MG63 (cell line): Measurements from ENCODE around the gene ADAT2. TPM values are rescaled to one million over a fixed set of nuclear protein-coding genes. Genes with fewer than 3 reads are reported as not detected.
"Not testable (repeated sequence)": the region's sequence is repeated elsewhere in the genome, so short reads cannot be mapped to it uniquely, and the experiment has no call there.

Source experiments
- DNase-seq: peaks from one replicate; pipeline ENCODE4 v3.0.0-alpha.2; 2020
- H3K27me3 ChIP-seq: fragments of 250-450 bp; sonication (Bioruptor Pico); 2 replicates; pipeline ENCODE4 v1.5.1; 2020; ENCODE audit warnings: mild to moderate bottlenecking, moderate library complexity
- H3K36me3 ChIP-seq: fragments of 250-450 bp; sonication (Bioruptor Pico); 2 replicates; pipeline ENCODE4 v1.5.1; 2020; ENCODE audit warnings: mild to moderate bottlenecking, moderate library complexity
- H3K4me3 ChIP-seq: fragments of 250-450 bp; sonication (Bioruptor Pico); 2 replicates; pipeline ENCODE4 v1.5.1; 2020; ENCODE audit warnings: mild to moderate bottlenecking, moderate library complexity
- H3K9me3 ChIP-seq: fragments of 250-450 bp; sonication (Bioruptor Pico); 2 replicates; pipeline ENCODE4 v1.5.1; 2020; ENCODE audit warnings: mild to moderate bottlenecking, moderate library complexity
- total RNA-seq: library from RNA; depleted of rRNA; stranded (reverse); fragments of >200 nt; shearing (Covaris generic); gene quantifications from 2 replicates; pipeline ENCODE4 v1.2.3, GENCODE V29; 2014; ENCODE audit warnings: low replicate concordance; rRNA removed

Gene ADAT2
- total RNA-seq: 2.6 and 3.0 TPM in 2 replicates

DNA sequence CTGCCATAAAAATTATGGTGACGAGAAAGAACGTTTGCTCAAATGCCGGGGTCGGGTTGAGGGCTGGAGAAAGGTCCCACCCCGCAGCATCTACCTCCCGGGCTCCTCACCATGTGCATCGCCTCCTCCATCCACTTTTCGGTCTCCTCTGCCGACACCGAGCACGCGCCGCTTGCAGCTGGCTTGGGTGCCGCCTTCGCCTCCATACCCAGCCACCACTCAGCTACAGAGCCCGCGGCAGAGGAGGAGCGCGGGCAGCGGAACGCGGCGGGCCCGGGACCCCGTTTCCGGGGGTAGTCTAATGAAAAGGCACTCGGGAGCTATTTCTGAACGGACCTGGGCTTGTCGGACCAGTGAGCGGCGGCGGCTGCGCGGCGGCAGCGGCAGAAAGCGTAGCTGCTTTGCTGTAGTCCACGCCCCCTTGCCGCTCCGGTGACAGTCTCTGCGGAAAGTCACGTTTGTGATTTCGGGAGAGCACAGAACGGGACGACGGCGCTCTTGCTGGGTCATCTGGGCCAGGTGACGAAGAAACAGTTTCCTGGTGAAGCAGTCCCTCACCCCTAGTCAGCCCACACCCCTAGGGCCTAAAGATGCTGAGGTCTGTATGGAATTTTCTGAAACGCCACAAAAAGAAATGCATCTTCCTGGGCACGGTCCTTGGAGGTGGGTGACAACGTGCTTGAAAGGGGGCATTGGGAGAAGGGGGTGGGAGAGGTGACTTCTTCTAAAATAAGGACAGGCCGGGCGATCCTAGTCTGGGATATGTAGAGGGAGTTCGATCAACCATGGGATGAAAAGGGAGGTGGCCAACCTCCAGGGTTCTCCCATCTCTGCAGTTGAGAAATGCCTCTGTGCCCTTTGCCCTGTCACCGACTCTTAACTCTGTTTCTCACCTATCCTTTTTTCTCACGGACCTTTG is at the start of gene ADAT2, which contains the start of gene PEX3:
ADAT2 (minus strand) TSS at position 243 of the 919 bp plus-strand sequence; CDS start at position 206, 37 bp downstream.
PEX3 (plus strand) TSS at position 353 of the 919 bp plus-strand sequence; CDS start at position 591, 238 bp downstream.
- Histone ChIP-seq H3K36me3 (no peaks in the 10 kb centered on the region), H3K27me3 (no peaks in the 10 kb centered on the region), H3K4me3 (peak within 1 kb of the TSS; percentile 84), H3K9me3 (no peaks in the 10 kb centered on the region)
- DNase-seq: peak; percentile 93

GRCh38 chr6:143498428-143498827 is 47.9 kb upstream of the ADAT2 start:
- Histone ChIP-seq H3K27me3 (no peaks in the 10 kb centered on the region), H3K4me3 (no peak overlapping the region), H3K36me3 (peaks cover 68% of the 10 kb centered on the region), H3K9me3 (no peaks in the 10 kb centered on the region)
- no peak for DNase-seq

DNA sequence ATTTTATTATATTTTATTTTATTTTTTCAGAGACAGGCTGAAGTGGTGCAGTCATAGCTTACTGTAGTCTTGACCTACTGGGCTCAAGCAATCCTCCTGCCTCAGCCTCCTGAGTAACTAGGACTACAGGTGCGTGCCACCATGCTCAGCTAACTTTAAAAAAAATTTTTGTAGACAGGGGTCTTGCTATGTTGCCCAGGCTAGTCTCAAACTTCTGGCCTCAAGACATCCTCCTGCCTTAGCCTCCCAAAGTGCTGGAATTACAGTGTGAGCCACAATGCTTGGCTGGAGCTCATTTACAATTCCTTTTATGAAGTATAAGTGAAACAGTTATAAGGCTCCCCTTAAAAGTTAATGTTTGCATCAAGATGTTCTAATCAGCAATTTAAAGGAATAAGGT is 46.5 kb upstream of the ADAT2 start:
- Histone ChIP-seq H3K36me3 (peaks cover 55% of the 10 kb centered on the region), H3K27me3 (no peaks in the 10 kb centered on the region), H3K4me3 (no peak overlapping the region), H3K9me3 (no peaks in the 10 kb centered on the region)
- no peak for DNase-seq

DNA sequence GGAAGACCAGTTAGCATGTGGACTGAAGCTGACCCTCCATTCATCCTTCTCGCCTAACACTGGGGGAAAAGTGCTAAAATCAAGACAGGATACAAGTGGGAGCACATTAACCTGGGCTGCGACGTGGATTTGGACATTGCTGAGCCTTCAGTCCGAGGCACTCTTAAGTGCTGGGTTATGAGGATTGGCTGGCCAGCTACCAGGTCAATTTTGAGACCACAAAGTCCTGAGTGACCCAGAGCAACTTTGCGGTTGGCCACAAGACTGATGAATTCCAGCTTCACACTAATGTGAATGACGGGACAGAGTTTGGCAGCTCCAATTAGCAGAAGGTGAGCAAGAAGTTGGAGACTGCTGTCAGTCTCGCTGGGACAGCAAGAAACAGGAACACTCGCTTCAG is 40.3 kb upstream of the ADAT2 start:
- no peak for DNase-seq
- H3K4me3 ChIP-seq: no peak overlapping the region
- H3K27me3 ChIP-seq: no peaks in the 10 kb centered on the region
- H3K36me3 ChIP-seq: peaks cover 20% of the 10 kb centered on the region
- no peaks in the 10 kb centered on the region for H3K9me3 ChIP-seq

GRCh38 chr6:143490244-143490643 is 39.7 kb upstream of the ADAT2 start:
- no peaks in the 10 kb centered on the region for H3K9me3 ChIP-seq

DNA sequence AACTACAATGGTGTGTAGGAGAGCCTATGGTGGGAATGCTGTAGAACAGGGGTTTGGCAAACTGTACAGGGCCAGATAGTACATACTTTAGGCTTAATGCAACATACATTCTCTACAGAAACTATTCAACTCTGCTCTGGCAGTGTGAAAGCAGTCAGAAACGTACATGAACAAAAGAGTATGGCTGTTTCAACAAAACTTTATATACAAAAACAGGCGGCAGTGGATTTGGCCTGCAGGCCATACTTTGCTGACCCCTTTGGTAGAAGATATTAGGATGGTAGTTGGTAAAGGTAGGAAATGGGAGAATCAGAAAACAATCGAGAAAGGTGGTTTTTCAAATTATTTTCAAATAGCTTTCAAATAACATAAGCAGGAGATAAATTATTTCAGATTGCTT is 36.3 kb upstream of the ADAT2 start:
- no peak for DNase-seq
- H3K36me3 ChIP-seq: no peaks in the 10 kb centered on the region
- no peak overlapping the region for H3K4me3 ChIP-seq
- H3K27me3 ChIP-seq: no peaks in the 10 kb centered on the region
- H3K9me3 ChIP-seq: no peaks in the 10 kb centered on the region

More at GRCh38 chr6:143490244-143490643, 39.7 kb upstream of the ADAT2 start:
- no peak for DNase-seq
- no peaks in the 10 kb centered on the region for H3K27me3 ChIP-seq
- H3K4me3 ChIP-seq: no peak overlapping the region
- peaks cover 15% of the 10 kb centered on the region for H3K36me3 ChIP-seq

DNA sequence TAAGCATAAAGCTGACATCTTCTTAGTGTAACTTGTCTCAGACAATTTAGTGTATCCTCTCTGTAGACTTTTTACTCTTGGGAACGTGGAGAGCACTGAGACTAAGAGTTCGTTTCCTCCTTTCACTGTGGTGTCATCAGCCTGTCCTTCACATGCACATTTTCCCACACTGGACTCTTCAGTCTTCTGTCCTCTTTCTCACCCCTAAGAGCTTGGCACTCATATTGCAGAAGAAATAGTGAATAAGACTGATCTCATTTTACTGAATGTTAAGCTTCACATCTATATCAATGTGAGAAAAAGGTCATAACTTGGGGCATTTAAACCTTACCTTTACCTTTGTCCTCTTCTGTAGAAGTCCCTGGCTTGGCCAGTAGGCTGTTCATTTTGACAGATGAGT is 35.5 kb upstream of the ADAT2 start:
- H3K9me3 ChIP-seq: no peaks in the 10 kb centered on the region
- H3K27me3 ChIP-seq: no peaks in the 10 kb centered on the region
- peak; percentile 2 for DNase-seq
- H3K36me3 ChIP-seq: no peaks in the 10 kb centered on the region
- no peak overlapping the region for H3K4me3 ChIP-seq

- no peaks in the 10 kb centered on the region for H3K27me3 ChIP-seq
- H3K4me3 ChIP-seq: no peak overlapping the region
- no peak for DNase-seq
- H3K36me3 ChIP-seq: peaks cover 7% of the 10 kb centered on the region
- no peaks in the 10 kb centered on the region for H3K9me3 ChIP-seq
Observed at GRCh38 chr6:143482593-143482992, 32.1 kb upstream of the ADAT2 start.

- H3K4me3 ChIP-seq: no peak overlapping the region
- H3K36me3 ChIP-seq: peaks cover 7% of the 10 kb centered on the region
- H3K27me3 ChIP-seq: no peaks in the 10 kb centered on the region
- no peaks in the 10 kb centered on the region for H3K9me3 ChIP-seq
- no peak for DNase-seq
Observed at GRCh38 chr6:143478479-143479062, 28.1 kb upstream of the ADAT2 start.

DNA sequence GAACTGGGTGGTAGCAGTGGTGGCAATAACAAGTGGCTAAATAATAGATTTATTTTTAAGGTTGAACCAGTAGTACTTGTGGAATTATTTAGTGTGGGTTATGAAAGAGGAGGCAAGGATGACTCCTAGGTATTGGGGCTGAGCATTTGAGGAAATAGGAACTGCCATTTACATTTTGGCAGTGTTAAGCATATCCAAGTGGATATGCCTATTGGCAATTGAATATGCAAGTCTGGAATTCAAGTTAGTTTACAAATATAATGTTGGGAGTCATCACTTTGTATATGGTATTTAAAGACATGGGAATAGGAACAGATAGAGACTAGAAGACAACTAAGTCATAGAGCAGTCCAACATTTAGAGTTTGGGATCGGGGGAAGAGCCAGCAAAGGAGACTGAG is 26.1 kb upstream of the ADAT2 start:
- Histone ChIP-seq H3K27me3 (no peaks in the 10 kb centered on the region), H3K9me3 (no peaks in the 10 kb centered on the region), H3K4me3 (no peak overlapping the region), H3K36me3 (peaks cover 9% of the 10 kb centered on the region)
- DNase-seq: no peak

DNA sequence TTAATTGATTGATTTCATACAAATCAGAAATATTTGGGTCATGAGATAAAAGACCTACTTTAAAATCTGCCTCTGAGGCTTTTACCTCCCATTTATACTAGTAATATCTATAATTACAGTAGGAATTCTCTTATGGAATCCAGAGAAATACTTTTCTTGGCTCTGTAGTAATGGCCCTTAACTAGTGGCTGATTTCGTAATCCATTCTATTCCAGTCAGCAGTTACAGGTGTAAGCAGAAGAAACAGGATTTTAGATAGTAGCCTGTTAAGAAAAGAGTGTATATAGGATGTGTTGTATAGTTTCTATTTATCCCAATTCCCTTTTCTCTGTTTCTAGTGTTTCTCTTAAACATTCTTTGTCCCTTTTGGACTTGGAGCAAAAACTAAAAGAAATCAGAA is 21.3 kb upstream of the ADAT2 start:
- Histone ChIP-seq H3K4me3 (no peak overlapping the region), H3K36me3 (peaks cover 2% of the 10 kb centered on the region; the same call in 1 of the 2 replicates), H3K9me3 (no peaks in the 10 kb centered on the region), H3K27me3 (no peaks in the 10 kb centered on the region)
- no peak for DNase-seq

- H3K36me3 ChIP-seq, H3K9me3 ChIP-seq, H3K4me3 ChIP-seq, DNase-seq, H3K27me3 ChIP-seq: not testable (repeated sequence)
Observed at GRCh38 chr6:143468823-143469222, 18.3 kb upstream of the ADAT2 start.

- Histone ChIP-seq H3K36me3 (no peaks in the 10 kb centered on the region; the same call in 1 of the 2 replicates), H3K9me3 (no peaks in the 10 kb centered on the region)
Observed at GRCh38 chr6:143468026-143468425, 17.5 kb upstream of the ADAT2 start.

GRCh38 chr6:143465546-143465945 is 15.1 kb upstream of the ADAT2 start:
- Histone ChIP-seq H3K27me3 (no peaks in the 10 kb centered on the region), H3K36me3 (no peaks in the 10 kb centered on the region; the same call in 1 of the 2 replicates), H3K9me3 (no peaks in the 10 kb centered on the region), H3K4me3 (no peak overlapping the region)
- DNase-seq: no peak

More at GRCh38 chr6:143468026-143468425, 17.5 kb upstream of the ADAT2 start:
- no peak for DNase-seq
- Histone ChIP-seq H3K4me3 (no peak overlapping the region), H3K27me3 (no peaks in the 10 kb centered on the region)

- no peaks in the 10 kb centered on the region for H3K27me3 ChIP-seq
- H3K9me3 ChIP-seq: no peaks in the 10 kb centered on the region
- no peak for DNase-seq
- H3K36me3 ChIP-seq: no peaks in the 10 kb centered on the region; the same call in 1 of the 2 replicates
- no peak overlapping the region for H3K4me3 ChIP-seq
Observed at GRCh38 chr6:143457563-143458359, 7.3 kb upstream of the ADAT2 start.

DNA sequence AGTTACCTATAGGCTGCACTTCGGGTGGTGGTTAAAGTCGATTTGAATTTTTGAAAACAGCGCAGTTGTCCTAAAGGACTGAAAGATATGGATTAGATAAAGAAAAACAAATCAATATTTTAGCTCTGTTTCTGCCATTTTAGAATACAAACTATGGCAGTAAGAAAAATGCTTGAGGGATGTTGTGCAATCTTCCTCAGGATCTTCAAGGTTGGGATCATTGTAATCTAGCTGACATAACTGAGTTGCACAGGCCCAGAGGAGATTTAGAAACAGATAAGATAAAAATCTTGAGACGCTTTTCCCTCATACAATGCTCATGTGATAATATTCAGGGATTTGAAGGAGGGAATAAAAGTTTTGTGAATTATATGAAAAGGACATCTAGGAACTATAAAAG is 1.0 kb upstream of the ADAT2 start:
- no peak for DNase-seq
- no peaks in the 10 kb centered on the region for H3K27me3 ChIP-seq
- H3K4me3 ChIP-seq: peak overlapping the region; percentile 84

More for the DNA sequence above, 1.0 kb upstream of the ADAT2 start:
- no peaks in the 10 kb centered on the region for H3K36me3 ChIP-seq
- H3K9me3 ChIP-seq: no peaks in the 10 kb centered on the region
